Esophagus squamous epithelium (tissue), 5 donors: ENCODE data around the gene SF1. TPM values are rescaled to one million over a fixed set of nuclear protein-coding genes. Genes with fewer than 3 reads are reported as not detected.

Source experiments
- DNase-seq: peaks from one replicate; lab custom pipeline; 2025; lab: John Stamatoyannopoulos, UW
- H3K27ac ChIP-seq, 4 donors: fragments of 200-600 bp; sonication (generic); one replicate each; pipeline ENCODE4 v1.5.1; 2016 to 2019; ENCODE audit warnings: mild to moderate bottlenecking in 1 of 4
- H3K27me3 ChIP-seq, 4 donors: fragments of 200-600 bp; sonication (generic); 1 replicate in 3 of 4; 2 replicates in 1 of 4; pipeline versions ENCODE4 v1.5.1 to v1.6.0; 2017 to 2021; ENCODE audit warnings: antibody characterized with exemption in 1 of 4
- H3K36me3 ChIP-seq, 3 donors: fragments of 200-600 bp; sonication (generic); one replicate each; pipeline ENCODE4 v1.5.1; 2016 to 2019
- H3K4me1 ChIP-seq, 3 donors: fragments of 200-600 bp; sonication (generic); one replicate each; pipeline ENCODE4 v1.5.1; 2017 to 2019
- H3K4me3 ChIP-seq, 4 donors: fragments of 200-600 bp; sonication (generic); 1 replicate in 3 of 4; 2 replicates in 1 of 4; pipeline ENCODE4 v1.5.1; 2016 to 2019; ENCODE audit warnings: mild to moderate bottlenecking in 2 of 4, moderate library complexity in 1 of 4
- H3K9me3 ChIP-seq, 3 donors: fragments of 200-600 bp; sonication (generic); one replicate each; pipeline ENCODE4 v1.5.1; 2016 to 2019
- POLR2A ChIP-seq, 4 donors: fragments of 450-650 bp; IDR thresholded peaks; one replicate each; pipeline ENCODE4 v1.6.1; 2017; ENCODE audit warnings: antibody characterized with exemption in 4 of 4, mild to moderate bottlenecking in 4 of 4, moderate library complexity in 3 of 4
- WGBS, 2 donors: methylation state at CpG; one replicate each; pipeline ENCODE4 v1.1.5; 2018; 5-methylcytosine and 5-hydroxymethylcytosine counted together
- intact Hi-C: fragments of 100-400 bp; cut with DNase I; formaldehyde crosslinking; loops from one replicate; pipeline ENCODE4 v1.15.0; 2022
- total RNA-seq, 4 donors: library from RNA; depleted of rRNA; stranded (reverse); fragments of >200 nt; gene quantifications; one replicate each; pipeline ENCODE4 v1.1.0, GENCODE V29; 2016
- TF ChIP-seq, protein P1 (sequence below), 6 experiments: fragments of 450-650 bp in 4 of 6; fragments of 200-600 bp in 2 of 6; sonication (generic) in 2 of 6; IDR thresholded peaks; one replicate each; pipeline ENCODE4 v1.5.1; 2016 to 2019; ENCODE audit warnings: antibody characterized with exemption in 6 of 6, mild to moderate bottlenecking in 4 of 6, moderate library complexity in 4 of 6
- donor health status: DM: yes; HTN: yes; CAD: no.

SF1 gene
- total RNA-seq, 4 donors from 2014 or later: 136 to 292 (median 223) TPM

DNA sequence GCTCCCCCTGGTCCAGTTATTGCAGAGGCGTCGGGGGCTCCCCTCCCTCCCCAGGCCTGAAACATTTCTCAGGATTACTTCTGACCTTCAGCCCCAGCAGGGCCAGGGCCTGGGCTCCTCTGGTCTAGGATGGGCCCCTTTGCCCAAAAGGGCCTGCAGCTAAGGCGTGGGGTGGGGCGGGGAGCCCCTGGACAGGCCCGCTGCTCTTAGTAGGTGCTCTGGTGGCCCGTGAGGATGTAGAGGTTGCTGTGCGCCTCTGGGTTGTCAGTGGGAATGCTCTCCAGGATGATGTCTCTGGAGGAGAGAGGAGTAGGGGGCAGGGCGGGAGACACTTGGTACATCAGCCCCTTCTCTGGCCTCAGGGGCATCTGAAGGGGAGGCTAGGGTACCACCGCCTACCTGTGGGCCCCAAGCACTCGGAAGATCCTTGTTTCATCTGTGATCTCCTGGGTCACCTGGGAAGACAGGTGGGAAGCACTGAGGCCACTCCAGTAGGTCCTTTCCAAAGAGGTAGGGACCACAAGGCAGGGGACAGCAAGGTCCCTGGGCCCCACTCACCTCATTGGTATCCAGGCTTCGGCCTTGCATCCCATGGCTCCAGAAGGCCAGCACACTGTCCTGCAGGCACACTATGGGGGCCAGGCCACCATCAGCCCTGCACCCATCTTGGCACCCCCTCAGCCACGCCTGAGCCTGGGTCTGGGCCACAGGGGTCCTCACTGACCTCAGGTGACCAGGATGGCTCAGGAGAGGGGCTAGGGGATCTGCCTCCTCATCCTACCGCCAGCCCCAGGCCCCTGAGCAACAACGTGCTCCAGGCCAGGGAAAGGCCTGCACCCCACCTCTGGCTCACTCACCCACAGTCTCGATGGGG, 11.2 kb upstream of the SF1 start:
- Histone ChIP-seq H3K4me1 (peaks cover 0 to 6% (median 0%) of the 10 kb centered on the region in 3 donors), H3K36me3 (peaks cover 0 to 17% (median 0%) of the 10 kb centered on the region in 3 donors), H3K4me3 (no peak overlapping the region), H3K27ac (no peak overlapping the region), H3K27me3 (no peaks in the 10 kb centered on the region), H3K9me3 (no peaks in the 10 kb centered on the region)
- no peak for DNase-seq
- 88 to 90% methylated on average over 2 of the region's 15 CpGs for WGBS, 2 donors
- TF ChIP-seq POLR2A (IDR thresholded peaks at IDR 0.05): no peak
- TF ChIP-seq, protein P1, sequence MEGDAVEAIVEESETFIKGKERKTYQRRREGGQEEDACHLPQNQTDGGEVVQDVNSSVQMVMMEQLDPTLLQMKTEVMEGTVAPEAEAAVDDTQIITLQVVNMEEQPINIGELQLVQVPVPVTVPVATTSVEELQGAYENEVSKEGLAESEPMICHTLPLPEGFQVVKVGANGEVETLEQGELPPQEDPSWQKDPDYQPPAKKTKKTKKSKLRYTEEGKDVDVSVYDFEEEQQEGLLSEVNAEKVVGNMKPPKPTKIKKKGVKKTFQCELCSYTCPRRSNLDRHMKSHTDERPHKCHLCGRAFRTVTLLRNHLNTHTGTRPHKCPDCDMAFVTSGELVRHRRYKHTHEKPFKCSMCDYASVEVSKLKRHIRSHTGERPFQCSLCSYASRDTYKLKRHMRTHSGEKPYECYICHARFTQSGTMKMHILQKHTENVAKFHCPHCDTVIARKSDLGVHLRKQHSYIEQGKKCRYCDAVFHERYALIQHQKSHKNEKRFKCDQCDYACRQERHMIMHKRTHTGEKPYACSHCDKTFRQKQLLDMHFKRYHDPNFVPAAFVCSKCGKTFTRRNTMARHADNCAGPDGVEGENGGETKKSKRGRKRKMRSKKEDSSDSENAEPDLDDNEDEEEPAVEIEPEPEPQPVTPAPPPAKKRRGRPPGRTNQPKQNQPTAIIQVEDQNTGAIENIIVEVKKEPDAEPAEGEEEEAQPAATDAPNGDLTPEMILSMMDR (IDR thresholded peaks at IDR 0.05): no peak
- intact Hi-C loops: no loop called here

DNA sequence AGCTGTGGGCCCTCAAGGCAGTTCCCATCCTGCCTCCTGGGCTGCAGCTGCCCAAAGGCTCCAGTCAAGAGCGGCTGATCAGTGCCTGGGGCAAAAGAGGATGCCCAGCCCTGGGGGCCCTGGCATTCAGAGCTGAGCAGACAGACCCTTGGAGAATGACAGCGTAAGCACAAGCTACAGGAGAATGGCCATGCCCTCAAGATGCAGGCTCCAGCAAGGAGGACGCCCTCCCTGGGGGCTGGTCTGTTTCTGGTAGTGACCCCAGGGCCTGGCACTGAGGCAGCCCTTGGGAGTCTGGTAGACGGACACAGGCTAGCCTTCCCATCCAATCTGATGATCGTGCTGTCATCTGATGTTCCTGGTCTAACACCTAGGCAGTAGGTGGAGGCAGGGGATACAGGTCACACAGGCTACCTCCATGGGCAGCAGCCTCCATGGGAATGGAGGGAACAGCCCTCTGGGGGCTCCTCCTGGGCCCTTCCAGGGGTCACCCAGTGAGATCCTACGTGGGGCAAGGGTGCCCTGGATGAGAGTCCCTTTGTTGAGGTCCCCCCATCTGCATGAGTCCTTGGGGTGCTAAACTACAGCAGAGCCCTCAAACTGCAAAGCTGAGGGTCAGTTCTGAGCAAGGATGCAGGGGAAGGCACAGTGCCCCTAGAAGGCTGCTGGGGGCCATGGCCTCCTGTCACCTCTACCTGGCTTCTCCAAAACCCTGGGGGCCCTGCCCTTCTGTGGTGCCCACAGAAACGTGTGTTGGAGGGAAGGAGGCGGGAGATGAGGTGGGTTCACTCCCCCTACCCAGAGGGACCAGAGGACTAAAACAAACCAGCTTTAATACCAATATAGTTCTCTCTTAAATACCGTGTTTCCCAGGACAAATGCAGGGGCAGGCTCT, 10.2 kb upstream of the SF1 start:
- Histone ChIP-seq H3K4me1 (peaks cover 0 to 6% (median 0%) of the 10 kb centered on the region in 3 donors), H3K4me3 (no peak overlapping the region), H3K36me3 (peaks cover 0 to 17% (median 0%) of the 10 kb centered on the region in 3 donors), H3K9me3 (no peaks in the 10 kb centered on the region), H3K27ac (peak overlapping the region in 1 of 4 donors; percentile 31), H3K27me3 (no peaks in the 10 kb centered on the region)
- no peak for TF ChIP-seq POLR2A (IDR thresholded peaks at IDR 0.05)
- TF ChIP-seq, protein P1 (IDR thresholded peaks at IDR 0.05): no peak
- intact Hi-C loops: no loop called here
- no peak for DNase-seq
- WGBS, 2 donors: 64 to 70% methylated on average over 3 to 6 of the region's 9 CpGs

DNA sequence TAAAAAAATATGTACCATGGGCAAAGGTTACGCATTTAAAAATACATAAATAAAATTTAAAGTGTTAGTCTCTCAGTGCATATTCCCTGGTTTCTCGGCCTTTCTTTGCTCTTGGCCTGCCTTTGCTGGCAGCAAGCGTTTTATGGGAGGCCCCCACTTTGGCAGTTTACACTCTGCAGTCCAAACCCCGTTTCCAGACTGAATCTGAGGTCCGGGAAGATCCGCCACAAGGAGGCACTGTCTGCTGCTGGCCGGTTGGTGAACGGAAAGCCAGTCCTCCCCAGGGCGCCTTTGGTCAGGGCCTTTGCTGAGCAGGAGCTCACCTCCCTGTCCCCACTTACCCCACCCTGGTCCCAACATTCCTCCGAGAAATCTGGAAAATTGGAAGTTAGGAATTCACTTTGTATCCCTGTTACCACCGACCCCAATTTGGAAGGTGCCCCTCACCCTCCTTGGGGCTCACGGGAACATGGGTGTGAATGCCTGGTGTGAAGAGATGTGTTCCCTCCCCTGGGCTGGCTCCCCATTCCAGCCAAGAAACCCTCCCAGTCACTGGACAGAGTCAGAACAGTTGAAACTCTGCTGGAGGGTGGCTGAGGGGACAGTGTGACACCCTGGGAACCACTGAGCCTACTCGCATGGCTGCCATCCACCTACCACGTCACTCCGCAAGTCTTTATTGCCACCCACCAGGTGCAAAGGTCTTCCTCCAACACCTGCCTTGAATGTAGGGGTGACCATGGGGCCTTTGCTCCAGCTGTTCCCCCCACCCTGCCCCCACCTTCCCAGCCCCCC, 9.4 kb upstream of the SF1 start:
- Histone ChIP-seq H3K27me3 (no peaks in the 10 kb centered on the region), H3K9me3 (no peaks in the 10 kb centered on the region), H3K4me1 (peaks cover 0 to 6% (median 0%) of the 10 kb centered on the region in 3 donors), H3K4me3 (no peak overlapping the region), H3K36me3 (peaks cover 0 to 17% (median 0%) of the 10 kb centered on the region in 3 donors), H3K27ac (peak overlapping the region in 2 of 4 donors; percentile 2 to 31)
- no peak for TF ChIP-seq POLR2A (IDR thresholded peaks at IDR 0.05)
- TF ChIP-seq, protein P1 (IDR thresholded peaks at IDR 0.05): peak; percentile 60 to 77 (median 66)
- WGBS, 2 donors: 34 to 54% methylated on average over 11 to 13 of the region's 15 CpGs
- DNase-seq: no peak
- intact Hi-C loops: no loop called here

GRCh38 chr11:64786308-64786707, 8.0 kb upstream of the SF1 start:
- WGBS, 2 donors: 84 to 97% methylated on average over 7 to 10 of the region's 10 CpGs
- intact Hi-C loops: no loop called here
- TF ChIP-seq, protein P1 (IDR thresholded peaks at IDR 0.05): no peak
- no peak for TF ChIP-seq POLR2A (IDR thresholded peaks at IDR 0.05)

More at GRCh38 chr11:64786308-64786707, 8.0 kb upstream of the SF1 start:
- peaks cover 0 to 17% (median 0%) of the 10 kb centered on the region in 3 donors for H3K36me3 ChIP-seq
- no peak overlapping the region for H3K4me3 ChIP-seq
- H3K27ac ChIP-seq: no peak overlapping the region
- H3K27me3 ChIP-seq: no peaks in the 10 kb centered on the region
- no peaks in the 10 kb centered on the region for H3K9me3 ChIP-seq
- H3K4me1 ChIP-seq: peaks cover 0 to 6% (median 0%) of the 10 kb centered on the region in 3 donors
- no peak for DNase-seq
